ENCODE measurements around the gene ARHGEF17. TPM values are rescaled to one million over a fixed set of nuclear protein-coding genes. Genes with fewer than 3 reads are reported as not detected.

The ARHGEF17 gene
- polyA plus RNA-seq, 4 donors: 0.67 to 54.8 (median 6.5) TPM

GRCh38 chr11:73380897-73381410 lies 72.9 kb downstream of the ARHGEF17 start:
- H3K4me1 ChIP-seq (ENCODE audit: control insufficient read depth in 3 of 3, insufficient read depth in 2 of 3, low read depth in 1 of 3, low read length in 2 of 3): peaks cover 2 to 36% (median 15%) of the 10 kb centered on the region in 3 donors
- DNase-seq (no peak), FAIRE-seq (no peak)
- H3K9me3 ChIP-seq (ENCODE audit: control insufficient read depth in 2 of 2, insufficient read depth in 1 of 2, low read depth in 1 of 2, low read length in 1 of 2): no peaks in the 10 kb centered on the region
- WGBS, 3 donors: 91 to 95% (median 92%) methylated on average over 4 of the region's 4 CpGs
- H3K4me3 ChIP-seq (ENCODE audit: low read depth in 1 of 3, low read length in 3 of 3): no peak overlapping the region
- no peaks in the 10 kb centered on the region for H3K27me3 ChIP-seq (ENCODE audit: control insufficient read depth in 3 of 3, insufficient read depth in 3 of 3, low read length in 3 of 3)
- H3K36me3 ChIP-seq (ENCODE audit: control insufficient read depth in 3 of 3, insufficient read depth in 2 of 3, low read depth in 1 of 3, low read length in 3 of 3): peaks cover 0 to 3% (median 0%) of the 10 kb centered on the region in 3 donors
- no peak overlapping the region for H3K27ac ChIP-seq (ENCODE audit: low read depth in 1 of 3, low read length in 2 of 3)

GRCh38 chr11:73381589-73381988 lies 73.5 kb downstream of the ARHGEF17 start:
- no peaks in the 10 kb centered on the region for H3K9me3 ChIP-seq (ENCODE audit: control insufficient read depth in 2 of 2, insufficient read depth in 1 of 2, low read depth in 1 of 2, low read length in 1 of 2)
- H3K4me1 ChIP-seq (ENCODE audit: control insufficient read depth in 3 of 3, insufficient read depth in 2 of 3, low read depth in 1 of 3, low read length in 2 of 3): peaks cover 2 to 42% (median 15%) of the 10 kb centered on the region in 3 donors
- no peak for DNase-seq
- 77 to 86% (median 82%) methylated on average over 5 to 6 of the region's 6 CpGs for WGBS, 3 donors
- H3K27me3 ChIP-seq (ENCODE audit: control insufficient read depth in 3 of 3, insufficient read depth in 3 of 3, low read length in 3 of 3): no peaks in the 10 kb centered on the region
- no peak overlapping the region for H3K27ac ChIP-seq (ENCODE audit: low read depth in 1 of 3, low read length in 2 of 3)
- H3K4me3 ChIP-seq (ENCODE audit: low read depth in 1 of 3, low read length in 3 of 3): no peak overlapping the region
- peaks cover 0 to 7% (median 0%) of the 10 kb centered on the region in 3 donors for H3K36me3 ChIP-seq (ENCODE audit: control insufficient read depth in 3 of 3, insufficient read depth in 2 of 3, low read depth in 1 of 3, low read length in 3 of 3)
- no peak for FAIRE-seq

- no peak overlapping the region for H3K4me3 ChIP-seq (ENCODE audit: low read depth in 1 of 3, low read length in 3 of 3)
- peak overlapping the region in 1 of 3 donors; percentile 60 for H3K27ac ChIP-seq (ENCODE audit: low read depth in 1 of 3, low read length in 2 of 3)
- H3K36me3 ChIP-seq (ENCODE audit: control insufficient read depth in 3 of 3, insufficient read depth in 2 of 3, low read depth in 1 of 3, low read length in 3 of 3): peaks cover 0 to 7% (median 0%) of the 10 kb centered on the region in 3 donors
- FAIRE-seq (no peak), DNase-seq (no peak)
- no peaks in the 10 kb centered on the region for H3K9me3 ChIP-seq (ENCODE audit: control insufficient read depth in 2 of 2, insufficient read depth in 1 of 2, low read depth in 1 of 2, low read length in 1 of 2)
- H3K4me1 ChIP-seq (ENCODE audit: control insufficient read depth in 3 of 3, insufficient read depth in 2 of 3, low read depth in 1 of 3, low read length in 2 of 3): peaks cover 2 to 39% (median 15%) of the 10 kb centered on the region in 3 donors
- no peaks in the 10 kb centered on the region for H3K27me3 ChIP-seq (ENCODE audit: control insufficient read depth in 3 of 3, insufficient read depth in 3 of 3, low read length in 3 of 3)
- WGBS, 3 donors: 90 to 94% (median 92%) methylated on average over 7 of the region's 7 CpGs
Measured at GRCh38 chr11:73382183-73382582, 74.1 kb downstream of the ARHGEF17 start.

GRCh38 chr11:73382747-73383146 lies 74.7 kb downstream of the ARHGEF17 start:
- Histone ChIP-seq H3K4me3 (ENCODE audit: low read depth in 1 of 3, low read length in 3 of 3) (no peak overlapping the region), H3K27ac (ENCODE audit: low read depth in 1 of 3, low read length in 2 of 3) (peak overlapping the region in 1 of 3 donors; percentile 60), H3K27me3 (ENCODE audit: control insufficient read depth in 3 of 3, insufficient read depth in 3 of 3, low read length in 3 of 3) (no peaks in the 10 kb centered on the region), H3K36me3 (ENCODE audit: control insufficient read depth in 3 of 3, insufficient read depth in 2 of 3, low read depth in 1 of 3, low read length in 3 of 3) (peaks cover 0 to 7% (median 0%) of the 10 kb centered on the region in 3 donors), H3K9me3 (ENCODE audit: control insufficient read depth in 2 of 2, insufficient read depth in 1 of 2, low read depth in 1 of 2, low read length in 1 of 2) (no peaks in the 10 kb centered on the region), H3K4me1 (ENCODE audit: control insufficient read depth in 3 of 3, insufficient read depth in 2 of 3, low read depth in 1 of 3, low read length in 2 of 3) (peaks cover 2 to 36% (median 9%) of the 10 kb centered on the region in 3 donors)
- FAIRE-seq (no peak), DNase-seq (no peak)
- WGBS, 3 donors: 46 to 60% (median 54%) methylated on average over 2 to 3 of the region's 3 CpGs

GRCh38 chr11:73383249-73384124 lies 75.4 kb downstream of the ARHGEF17 start:
- peaks cover 0 to 7% (median 0%) of the 10 kb centered on the region in 3 donors for H3K36me3 ChIP-seq (ENCODE audit: control insufficient read depth in 3 of 3, insufficient read depth in 2 of 3, low read depth in 1 of 3, low read length in 3 of 3)
- H3K9me3 ChIP-seq (ENCODE audit: control insufficient read depth in 2 of 2, insufficient read depth in 1 of 2, low read depth in 1 of 2, low read length in 1 of 2): no peaks in the 10 kb centered on the region
- 49 to 71% (median 55%) methylated on average over 9 of the region's 9 CpGs for WGBS, 3 donors
- peak overlapping the region in 1 of 3 donors; percentile 60 for H3K27ac ChIP-seq (ENCODE audit: low read depth in 1 of 3, low read length in 2 of 3)
- no peak overlapping the region for H3K4me3 ChIP-seq (ENCODE audit: low read depth in 1 of 3, low read length in 3 of 3)
- peak; percentile 10 to 41 for DNase-seq
- FAIRE-seq: no peak
- no peaks in the 10 kb centered on the region for H3K27me3 ChIP-seq (ENCODE audit: control insufficient read depth in 3 of 3, insufficient read depth in 3 of 3, low read length in 3 of 3)
- H3K4me1 ChIP-seq (ENCODE audit: control insufficient read depth in 3 of 3, insufficient read depth in 2 of 3, low read depth in 1 of 3, low read length in 2 of 3): peaks cover 2 to 36% (median 9%) of the 10 kb centered on the region in 3 donors

- FAIRE-seq: no peak
- no peaks in the 10 kb centered on the region for H3K9me3 ChIP-seq (ENCODE audit: control insufficient read depth in 2 of 2, insufficient read depth in 1 of 2, low read depth in 1 of 2, low read length in 1 of 2)
- WGBS, 3 donors: 89 to 95% (median 91%) methylated on average over 7 of the region's 7 CpGs
- peaks cover 2 to 36% (median 9%) of the 10 kb centered on the region in 3 donors for H3K4me1 ChIP-seq (ENCODE audit: control insufficient read depth in 3 of 3, insufficient read depth in 2 of 3, low read depth in 1 of 3, low read length in 2 of 3)
- H3K4me3 ChIP-seq (ENCODE audit: low read depth in 1 of 3, low read length in 3 of 3): no peak overlapping the region
- H3K36me3 ChIP-seq (ENCODE audit: control insufficient read depth in 3 of 3, insufficient read depth in 2 of 3, low read depth in 1 of 3, low read length in 3 of 3): peaks cover 0 to 8% (median 0%) of the 10 kb centered on the region in 3 donors
- H3K27ac ChIP-seq (ENCODE audit: low read depth in 1 of 3, low read length in 2 of 3): peak overlapping the region in 1 of 3 donors; percentile 55
- DNase-seq: no peak
- H3K27me3 ChIP-seq (ENCODE audit: control insufficient read depth in 3 of 3, insufficient read depth in 3 of 3, low read length in 3 of 3): no peaks in the 10 kb centered on the region
Measured at GRCh38 chr11:73384125-73384441, 76.0 kb downstream of the ARHGEF17 start.

GRCh38 chr11:73384531-73384871 lies 76.4 kb downstream of the ARHGEF17 start:
- H3K4me3 ChIP-seq (ENCODE audit: low read depth in 1 of 3, low read length in 3 of 3): no peak overlapping the region
- H3K36me3 ChIP-seq (ENCODE audit: control insufficient read depth in 3 of 3, insufficient read depth in 2 of 3, low read depth in 1 of 3, low read length in 3 of 3): peaks cover 0 to 11% (median 0%) of the 10 kb centered on the region in 3 donors
- no peaks in the 10 kb centered on the region for H3K9me3 ChIP-seq (ENCODE audit: control insufficient read depth in 2 of 2, insufficient read depth in 1 of 2, low read depth in 1 of 2, low read length in 1 of 2)
- peak overlapping the region in 1 of 3 donors; percentile 55 for H3K27ac ChIP-seq (ENCODE audit: low read depth in 1 of 3, low read length in 2 of 3)
- FAIRE-seq (no peak), DNase-seq (no peak)
- peaks cover 2 to 36% (median 9%) of the 10 kb centered on the region in 3 donors for H3K4me1 ChIP-seq (ENCODE audit: control insufficient read depth in 3 of 3, insufficient read depth in 2 of 3, low read depth in 1 of 3, low read length in 2 of 3)
- WGBS, 3 donors: 75 to 85% (median 83%) methylated on average over 4 of the region's 4 CpGs
- no peaks in the 10 kb centered on the region for H3K27me3 ChIP-seq (ENCODE audit: control insufficient read depth in 3 of 3, insufficient read depth in 3 of 3, low read length in 3 of 3)

- Histone ChIP-seq H3K9me3 (ENCODE audit: control insufficient read depth in 2 of 2, insufficient read depth in 1 of 2, low read depth in 1 of 2, low read length in 1 of 2) (no peaks in the 10 kb centered on the region), H3K36me3 (ENCODE audit: control insufficient read depth in 3 of 3, insufficient read depth in 2 of 3, low read depth in 1 of 3, low read length in 3 of 3) (peaks cover 0 to 7% (median 0%) of the 10 kb centered on the region in 3 donors), H3K27ac (ENCODE audit: low read depth in 1 of 3, low read length in 2 of 3) (peak overlapping the region; percentile 8 to 55 (median 22)), H3K4me1 (ENCODE audit: control insufficient read depth in 3 of 3, insufficient read depth in 2 of 3, low read depth in 1 of 3, low read length in 2 of 3) (peaks cover 2 to 36% (median 9%) of the 10 kb centered on the region in 3 donors), H3K27me3 (ENCODE audit: control insufficient read depth in 3 of 3, insufficient read depth in 3 of 3, low read length in 3 of 3) (no peaks in the 10 kb centered on the region), H3K4me3 (ENCODE audit: low read depth in 1 of 3, low read length in 3 of 3) (no peak overlapping the region)
- DNase-seq: no peak
- FAIRE-seq: no peak
- 55 to 73% (median 65%) methylated on average over 21 of the region's 21 CpGs for WGBS, 3 donors
Measured at GRCh38 chr11:73384872-73385689, 77.0 kb downstream of the ARHGEF17 start.

Measured in small intestine (tissue), 7 donors.